Activated T-helper 9 cell treated with anti-CD3 and anti-CD28 coated beads, Interleukin-2, amount 50 U/mL, for 16 hours (primary cell): ENCODE results near the gene MTCH1.
"Not testable (repeated sequence)": the region's sequence is repeated elsewhere in the genome, so short reads cannot be mapped to it uniquely, and the experiment has no call there.

Experiments used
- DNase-seq: peaks from one replicate; pipeline ENCODE4 v3.0.0-alpha.2; 2020; ENCODE audit warnings: low read depth

The MTCH1 gene

GRCh38 chr6:36954262-36954931 lies 31.6 kb downstream of the MTCH1 start, which contains the start of gene PI16:
Gene PI16 (plus strand): TSS chr6:36954738. CDS start chr6:36954761, 23 bp downstream.
- no peak for DNase-seq

GRCh38 chr6:36953931-36954261 lies 32.1 kb downstream of the MTCH1 start:
- no peak for DNase-seq

- no peak for DNase-seq
These were observed 36.4 kb downstream of the MTCH1 start for GRCh38 chr6:36949636-36950035.

- not testable (repeated sequence) for DNase-seq
These were observed 36.9 kb downstream of the MTCH1 start for GRCh38 chr6:36949076-36949475.

- no peak for DNase-seq
These were observed 38.2 kb downstream of the MTCH1 start for GRCh38 chr6:36947570-36948351.

GRCh38 chr6:36946526-36946925 lies 39.5 kb downstream of the MTCH1 start:
- no peak for DNase-seq

GRCh38 chr6:36945301-36945700 lies 40.7 kb downstream of the MTCH1 start:
- no peak for DNase-seq

GRCh38 chr6:36944650-36945049 lies 41.3 kb downstream of the MTCH1 start:
- no peak for DNase-seq

GRCh38 chr6:36942329-36942728 lies 43.7 kb downstream of the MTCH1 start:
- DNase-seq = not testable (repeated sequence)

GRCh38 chr6:36941561-36941960 lies 44.4 kb downstream of the MTCH1 start:
- DNase-seq = not testable (repeated sequence)

GRCh38 chr6:36940027-36940426 lies 46.0 kb downstream of the MTCH1 start:
- no peak for DNase-seq

- not testable (repeated sequence) for DNase-seq
These were observed 47.0 kb downstream of the MTCH1 start for GRCh38 chr6:36939005-36939404.

- no peak for DNase-seq
These were observed 47.5 kb downstream of the MTCH1 start for GRCh38 chr6:36938536-36938935.

- DNase-seq = no peak
These were observed 48.1 kb downstream of the MTCH1 start for GRCh38 chr6:36937896-36938295.

- DNase-seq = no peak
These were observed 49.2 kb downstream of the MTCH1 start for GRCh38 chr6:36936824-36937223.

- no peak for DNase-seq
These were observed 51.1 kb downstream of the MTCH1 start for GRCh38 chr6:36934901-36935300.

- no peak for DNase-seq
These were observed 52.5 kb downstream of the MTCH1 start for GRCh38 chr6:36933519-36933918.

- no peak for DNase-seq
These were observed 52.9 kb downstream of the MTCH1 start for GRCh38 chr6:36933102-36933501.

- no peak for DNase-seq
These were observed 55.5 kb downstream of the MTCH1 start for GRCh38 chr6:36930483-36930882.

GRCh38 chr6:36929607-36930006 lies 56.4 kb downstream of the MTCH1 start:
- DNase-seq = no peak

GRCh38 chr6:36929152-36929551 lies 56.8 kb downstream of the MTCH1 start:
- no peak for DNase-seq

- no peak for DNase-seq
These were observed 57.5 kb downstream of the MTCH1 start for GRCh38 chr6:36928547-36928918.

- no peak for DNase-seq
These were observed 58.1 kb downstream of the MTCH1 start for GRCh38 chr6:36927691-36928546.
